Stimulated activated CD8-positive, alpha-beta memory T cell treated with anti-CD3 and anti-CD28 coated beads, Interleukin-7, amount 100 ng/mL, for 1 hour (primary cell): ENCODE measurements around the gene IL18R1.

Experiments
- DNase-seq, 2 donors: peaks; one replicate each; pipeline ENCODE4 v3.0.0-alpha.2; 2020; ENCODE audit warnings: low read depth in 2 of 2

Gene IL18R1

GRCh38 chr2:102433973-102434654 lies 78.5 kb downstream of the IL18R1 start:
- DNase-seq: no peak

- no peak for DNase-seq
Measured at GRCh38 chr2:102434655-102435381, 79.2 kb downstream of the IL18R1 start.

GRCh38 chr2:102435741-102436140 lies 80.1 kb downstream of the IL18R1 start:
- DNase-seq: no peak

DNA sequence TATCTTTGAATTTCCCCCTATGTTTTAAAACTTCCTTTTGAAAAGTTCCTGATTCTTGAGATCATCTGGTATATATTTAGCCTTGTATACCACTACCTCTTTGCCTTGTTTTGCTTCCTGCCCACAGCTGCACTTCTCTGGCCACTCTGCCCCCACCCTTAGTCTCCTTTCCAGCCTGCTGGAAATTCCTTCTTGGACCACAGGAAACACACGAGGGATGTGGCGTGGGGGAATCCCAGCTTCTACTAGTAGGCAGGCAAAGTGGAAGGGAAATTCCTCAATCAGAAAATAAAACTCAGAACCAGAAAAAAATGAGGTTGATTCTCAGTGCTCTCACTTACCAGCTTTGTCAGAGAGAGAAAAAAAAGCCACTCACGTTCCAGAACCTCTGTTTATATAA lies 80.7 kb downstream of the IL18R1 start:
- DNase-seq: no peak

GRCh38 chr2:102437122-102437521 lies 81.5 kb downstream of the IL18R1 start:
- no peak for DNase-seq

DNA sequence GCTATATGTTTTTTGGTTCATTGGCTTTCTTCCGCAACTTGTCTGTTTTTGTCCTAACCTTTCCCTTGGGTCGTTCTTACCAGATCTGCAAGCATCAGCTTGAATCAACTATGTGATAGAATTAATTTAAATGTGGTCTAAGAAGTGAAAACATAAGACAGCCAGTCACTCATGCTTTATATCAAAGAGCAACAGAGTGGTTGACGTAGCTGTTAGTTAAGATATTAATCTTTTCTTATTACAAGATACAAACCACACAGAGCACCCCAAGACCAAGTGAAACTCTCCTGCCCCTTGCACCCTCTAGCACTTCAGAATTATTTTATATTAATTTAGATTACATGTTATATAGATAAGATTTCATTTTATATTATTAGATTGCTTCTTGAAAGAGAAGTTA lies 82.5 kb downstream of the IL18R1 start:
- no peak for DNase-seq

DNA sequence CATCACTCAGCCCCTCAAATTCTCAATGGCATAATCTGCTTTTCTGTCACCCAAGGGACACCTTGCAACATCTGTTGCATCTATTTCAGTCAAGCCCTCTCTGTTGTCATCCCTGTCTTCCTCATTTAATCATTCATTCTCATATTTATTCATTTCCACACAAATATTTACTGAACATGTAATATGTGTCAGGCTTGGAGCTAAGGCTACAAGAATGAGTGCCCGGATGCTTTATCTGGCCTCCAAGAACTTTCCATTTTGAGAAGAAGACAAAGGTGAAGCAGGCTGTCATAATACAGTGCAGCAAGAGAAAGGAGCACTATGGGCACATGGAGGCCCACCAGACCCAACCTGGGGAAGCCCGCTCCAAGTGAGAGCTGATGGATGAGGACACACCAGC lies 83.0 kb downstream of the IL18R1 start:
- no peak for DNase-seq

GRCh38 chr2:102439065-102439695 lies 83.6 kb downstream of the IL18R1 start:
- DNase-seq: no peak

DNA sequence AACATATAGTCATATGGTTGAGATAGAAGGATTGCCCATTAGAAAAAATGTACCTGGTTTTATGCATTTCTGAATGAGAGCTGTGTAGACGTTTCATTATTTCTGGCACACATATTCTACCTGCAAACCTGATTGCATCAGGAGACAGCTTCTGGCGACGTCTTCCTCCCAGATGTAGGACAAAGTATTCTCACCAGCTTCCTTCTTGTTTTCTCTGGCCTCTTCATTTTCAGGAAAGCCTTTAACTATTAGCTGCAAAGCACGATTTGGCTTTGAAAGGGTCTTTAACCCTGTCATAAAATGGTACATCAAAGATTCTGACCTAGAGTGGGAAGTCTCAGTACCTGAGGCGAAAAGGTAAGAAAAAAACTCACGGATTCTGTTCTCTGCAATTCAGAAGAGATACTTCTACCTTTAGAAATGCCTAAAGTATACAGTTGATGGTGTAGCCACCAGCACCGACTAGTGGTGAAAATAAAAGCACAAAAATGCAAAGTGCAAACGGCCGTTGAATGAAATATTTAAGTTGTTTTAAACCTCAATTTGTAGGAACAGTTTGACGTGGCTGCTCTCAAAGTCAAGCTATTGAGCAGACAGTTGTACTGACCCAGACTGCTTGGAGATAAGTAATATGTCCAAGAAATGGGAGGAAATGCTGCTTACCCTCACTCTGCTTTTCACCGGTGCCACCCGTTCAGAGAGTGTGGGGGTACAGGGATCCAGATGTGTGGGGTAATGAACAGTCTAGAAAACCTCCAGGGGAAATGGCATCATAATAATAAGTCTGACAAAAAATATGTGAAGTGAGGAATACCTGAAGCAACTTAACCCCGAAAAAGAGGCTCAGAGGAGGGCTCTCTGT lies 87.6 kb downstream of the IL18R1 start:
- DNase-seq: no peak

- DNase-seq: no peak
Measured at GRCh38 chr2:102444233-102444632, 88.6 kb downstream of the IL18R1 start.

GRCh38 chr2:102446936-102447335 lies 91.3 kb downstream of the IL18R1 start:
- no peak for DNase-seq
